GM12801 (cell line): ENCODE results near the gene TXLNG.

Source experiments
- TF ChIP-seq, protein P1 (sequence below): IDR thresholded peaks from one replicate; pipeline ENCODE4 v1.5.1; 2011; ENCODE audit warnings: control low read depth; ENCODE audit not compliant: insufficient read length; ENCODE audit errors: extremely low read depth

TXLNG gene

DNA sequence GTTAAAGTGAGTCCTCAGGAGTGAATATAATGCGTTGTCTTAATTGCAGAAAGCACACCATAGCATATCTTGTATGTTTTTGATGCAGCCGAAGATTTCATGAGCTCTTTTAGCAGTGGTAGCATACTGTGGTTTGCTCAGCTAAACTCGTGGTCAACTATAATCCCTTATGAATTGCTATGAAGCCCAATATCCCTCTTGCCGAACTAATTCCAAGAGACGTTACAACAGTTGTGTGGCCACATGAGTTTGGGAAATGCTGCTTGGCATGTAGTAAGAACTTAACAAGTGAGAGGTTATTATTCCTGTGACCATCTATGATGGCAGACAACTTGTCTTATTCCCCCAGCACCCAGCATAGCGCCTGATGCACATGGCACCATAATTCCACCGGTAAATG lies 36.1 kb upstream of the TXLNG start:
- TF ChIP-seq, protein P1, sequence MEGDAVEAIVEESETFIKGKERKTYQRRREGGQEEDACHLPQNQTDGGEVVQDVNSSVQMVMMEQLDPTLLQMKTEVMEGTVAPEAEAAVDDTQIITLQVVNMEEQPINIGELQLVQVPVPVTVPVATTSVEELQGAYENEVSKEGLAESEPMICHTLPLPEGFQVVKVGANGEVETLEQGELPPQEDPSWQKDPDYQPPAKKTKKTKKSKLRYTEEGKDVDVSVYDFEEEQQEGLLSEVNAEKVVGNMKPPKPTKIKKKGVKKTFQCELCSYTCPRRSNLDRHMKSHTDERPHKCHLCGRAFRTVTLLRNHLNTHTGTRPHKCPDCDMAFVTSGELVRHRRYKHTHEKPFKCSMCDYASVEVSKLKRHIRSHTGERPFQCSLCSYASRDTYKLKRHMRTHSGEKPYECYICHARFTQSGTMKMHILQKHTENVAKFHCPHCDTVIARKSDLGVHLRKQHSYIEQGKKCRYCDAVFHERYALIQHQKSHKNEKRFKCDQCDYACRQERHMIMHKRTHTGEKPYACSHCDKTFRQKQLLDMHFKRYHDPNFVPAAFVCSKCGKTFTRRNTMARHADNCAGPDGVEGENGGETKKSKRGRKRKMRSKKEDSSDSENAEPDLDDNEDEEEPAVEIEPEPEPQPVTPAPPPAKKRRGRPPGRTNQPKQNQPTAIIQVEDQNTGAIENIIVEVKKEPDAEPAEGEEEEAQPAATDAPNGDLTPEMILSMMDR = no peak

DNA sequence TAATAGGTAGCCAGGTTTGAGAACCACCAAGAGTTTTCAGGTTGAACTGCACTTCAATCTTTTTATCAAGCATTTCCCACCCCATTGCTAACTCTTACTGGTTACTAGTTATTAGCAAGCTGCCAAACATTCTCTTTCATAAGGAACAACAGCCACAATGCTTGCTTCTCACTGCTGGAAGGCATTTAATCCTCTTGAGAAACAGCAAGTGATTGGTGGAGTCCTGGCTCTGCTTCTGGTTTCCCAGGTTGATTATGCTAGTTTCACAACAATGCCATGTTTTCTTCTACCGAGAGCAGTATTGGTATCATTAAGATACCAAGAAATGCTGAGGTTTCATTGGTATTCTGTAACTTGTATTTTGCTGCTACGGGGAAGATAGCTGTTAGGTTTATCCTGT lies 32.2 kb upstream of the TXLNG start:
- TF ChIP-seq, protein P1 = no peak

DNA sequence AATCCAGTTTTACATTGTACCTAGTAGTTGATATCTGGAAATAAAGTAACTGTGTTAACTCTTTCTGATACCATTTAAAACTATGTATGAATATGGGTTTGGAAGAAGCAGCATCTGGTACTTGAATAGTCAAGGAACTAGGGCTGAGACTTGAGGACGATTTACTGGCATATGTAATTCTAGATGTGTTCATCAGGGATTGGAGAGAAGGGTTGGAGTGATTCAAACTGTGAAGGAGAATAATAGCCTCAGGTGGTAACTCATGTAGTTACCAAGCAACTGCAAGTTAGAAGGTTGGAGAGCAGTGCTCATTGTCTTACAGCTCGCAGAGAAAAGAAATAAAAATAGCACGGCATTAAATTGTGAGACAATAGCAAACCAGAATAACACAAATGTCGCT lies 29.5 kb upstream of the TXLNG start:
- TF ChIP-seq, protein P1 = no peak

DNA sequence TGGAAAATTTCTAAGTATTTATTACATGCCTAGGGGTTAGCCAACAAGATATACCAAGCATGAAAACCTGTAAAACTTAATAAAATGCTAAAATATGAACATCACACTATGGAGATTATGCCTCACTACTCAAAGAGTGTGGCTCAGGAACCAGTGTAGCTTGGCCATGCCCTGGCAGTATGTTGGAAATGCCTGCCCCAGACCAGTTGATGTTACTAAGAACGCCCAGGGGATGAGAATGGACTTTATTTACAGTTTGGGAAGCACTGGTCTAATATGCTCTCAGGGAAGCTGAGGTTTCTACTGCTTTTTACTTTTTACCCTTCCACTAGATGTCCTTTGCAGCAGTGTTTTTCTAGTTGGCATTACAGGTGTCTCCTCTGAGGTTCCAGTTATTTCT lies 23.7 kb upstream of the TXLNG start:
- TF ChIP-seq, protein P1 = no peak

DNA sequence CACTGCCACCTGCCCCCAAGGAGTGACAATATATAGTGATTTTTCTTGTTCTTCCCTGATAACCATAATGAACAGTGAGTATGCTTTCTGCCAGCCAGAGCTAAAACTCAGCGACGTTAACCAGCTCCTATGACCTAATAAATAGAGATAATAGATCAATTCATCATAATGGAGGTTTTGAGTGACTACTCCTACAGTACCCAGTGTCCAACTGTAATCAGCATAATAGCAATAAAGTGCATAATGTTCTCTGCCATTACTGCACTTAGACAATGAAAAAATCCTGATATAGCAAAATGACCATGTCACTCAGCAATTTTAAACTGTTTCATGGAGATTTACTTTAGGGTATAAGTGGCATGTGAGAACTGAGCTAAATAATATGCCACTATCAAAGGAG lies 20.7 kb upstream of the TXLNG start:
- TF ChIP-seq, protein P1 = no peak

DNA sequence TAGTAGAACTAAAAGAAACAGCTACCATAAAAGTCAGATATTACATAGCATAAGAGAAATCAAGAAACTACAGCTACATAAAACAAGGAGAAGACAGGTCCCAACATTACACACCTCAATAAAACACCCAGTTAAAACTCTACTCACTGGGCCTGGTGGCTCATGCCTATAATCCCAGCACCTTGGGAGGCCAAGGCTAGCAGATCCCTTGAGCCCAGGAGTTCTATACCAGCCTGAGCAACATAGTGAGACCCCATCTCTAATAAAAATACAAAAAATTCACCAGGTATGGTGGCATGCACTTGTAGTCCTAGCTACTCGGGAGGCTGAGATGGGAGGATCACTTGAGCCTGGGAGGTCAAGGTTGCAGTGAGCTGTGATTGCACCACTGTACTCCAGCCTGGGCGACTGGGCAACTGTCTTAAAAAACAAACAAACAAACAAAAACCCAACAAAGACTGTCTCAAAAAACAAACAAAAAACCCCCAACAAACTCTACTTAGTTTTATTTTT lies 15.2 kb upstream of the TXLNG start:
- TF ChIP-seq, protein P1 = no peak

DNA sequence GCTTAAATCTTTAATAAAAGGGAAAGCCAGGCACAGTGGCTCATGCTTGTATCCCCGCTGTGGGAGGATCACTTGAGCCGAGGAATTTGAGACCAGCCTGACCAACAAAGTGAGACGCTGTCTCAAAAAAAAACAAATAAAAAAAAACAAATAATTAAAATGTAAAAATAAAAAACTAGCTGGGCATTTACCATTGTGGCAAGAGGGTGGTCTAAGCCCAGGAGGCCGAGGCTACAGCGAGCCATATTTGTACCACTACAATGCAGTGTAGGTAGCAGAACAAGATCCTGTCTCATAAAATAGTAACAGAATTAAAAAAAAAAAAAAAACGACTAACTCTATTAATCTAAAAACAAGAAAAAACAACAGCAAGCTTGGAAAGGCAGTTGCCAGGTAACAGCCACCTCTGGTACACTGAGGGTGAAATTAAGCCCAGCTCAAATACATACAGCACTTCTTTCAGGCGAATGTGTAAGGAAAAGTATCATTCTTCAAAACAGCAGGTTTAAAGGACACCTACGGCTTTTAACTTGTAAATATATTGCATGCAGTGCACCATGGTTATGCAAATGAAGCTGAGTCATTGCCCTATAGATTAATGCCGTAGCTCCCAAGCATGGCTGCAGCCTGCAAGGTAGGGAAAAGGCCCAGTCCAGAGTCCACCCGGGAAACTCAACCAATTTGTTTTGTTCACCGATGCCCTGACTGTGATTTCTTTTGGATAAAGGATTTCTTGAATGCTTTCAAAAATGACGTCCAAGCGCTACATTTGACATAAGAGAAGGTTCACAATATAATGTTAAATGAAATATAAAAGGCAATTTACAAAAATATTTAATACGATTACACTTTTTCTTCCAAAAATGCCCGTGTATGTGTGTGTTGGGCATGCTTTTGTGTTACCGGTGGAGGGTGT lies 14.5 kb upstream of the TXLNG start:
- TF ChIP-seq, protein P1 = no peak
